GM10266 (cell line): ENCODE results near the gene COG8.

Source experiments
- DNase-seq: peaks from one replicate; pipeline ENCODE4 v3.0.0; 2012; ENCODE audit errors: extremely low spot score
- TF ChIP-seq, protein P1 (sequence below): IDR thresholded peaks from 2 replicates; pipeline ENCODE4 v1.5.1; 2012; ENCODE audit warnings: mild to moderate bottlenecking, low read depth; ENCODE audit not compliant: control insufficient read depth, insufficient read depth; ENCODE audit errors: missing control alignments

Gene COG8

DNA sequence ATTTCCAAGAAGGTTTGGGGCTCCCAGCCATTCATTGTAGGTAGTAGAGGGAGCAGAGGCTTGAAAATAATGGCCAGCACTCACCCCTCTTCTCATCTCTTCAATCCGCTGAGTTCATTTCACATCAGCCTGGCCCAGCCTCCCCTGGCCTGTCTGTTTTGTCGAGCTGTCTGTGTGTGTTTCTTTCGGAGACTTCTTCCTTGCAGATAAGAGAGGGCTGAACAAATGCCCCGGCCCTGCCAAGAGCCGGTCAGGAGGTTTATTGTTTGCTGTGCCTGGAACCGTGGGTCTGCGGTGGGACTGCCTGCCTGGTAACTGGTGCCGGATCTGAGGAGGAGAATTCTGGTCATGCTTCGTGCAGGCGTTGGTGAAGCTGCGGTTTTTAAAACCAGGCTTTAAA is 24.8 kb downstream of the COG8 start:
- no peak for DNase-seq
- TF ChIP-seq, protein P1, sequence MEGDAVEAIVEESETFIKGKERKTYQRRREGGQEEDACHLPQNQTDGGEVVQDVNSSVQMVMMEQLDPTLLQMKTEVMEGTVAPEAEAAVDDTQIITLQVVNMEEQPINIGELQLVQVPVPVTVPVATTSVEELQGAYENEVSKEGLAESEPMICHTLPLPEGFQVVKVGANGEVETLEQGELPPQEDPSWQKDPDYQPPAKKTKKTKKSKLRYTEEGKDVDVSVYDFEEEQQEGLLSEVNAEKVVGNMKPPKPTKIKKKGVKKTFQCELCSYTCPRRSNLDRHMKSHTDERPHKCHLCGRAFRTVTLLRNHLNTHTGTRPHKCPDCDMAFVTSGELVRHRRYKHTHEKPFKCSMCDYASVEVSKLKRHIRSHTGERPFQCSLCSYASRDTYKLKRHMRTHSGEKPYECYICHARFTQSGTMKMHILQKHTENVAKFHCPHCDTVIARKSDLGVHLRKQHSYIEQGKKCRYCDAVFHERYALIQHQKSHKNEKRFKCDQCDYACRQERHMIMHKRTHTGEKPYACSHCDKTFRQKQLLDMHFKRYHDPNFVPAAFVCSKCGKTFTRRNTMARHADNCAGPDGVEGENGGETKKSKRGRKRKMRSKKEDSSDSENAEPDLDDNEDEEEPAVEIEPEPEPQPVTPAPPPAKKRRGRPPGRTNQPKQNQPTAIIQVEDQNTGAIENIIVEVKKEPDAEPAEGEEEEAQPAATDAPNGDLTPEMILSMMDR: no peak

DNA sequence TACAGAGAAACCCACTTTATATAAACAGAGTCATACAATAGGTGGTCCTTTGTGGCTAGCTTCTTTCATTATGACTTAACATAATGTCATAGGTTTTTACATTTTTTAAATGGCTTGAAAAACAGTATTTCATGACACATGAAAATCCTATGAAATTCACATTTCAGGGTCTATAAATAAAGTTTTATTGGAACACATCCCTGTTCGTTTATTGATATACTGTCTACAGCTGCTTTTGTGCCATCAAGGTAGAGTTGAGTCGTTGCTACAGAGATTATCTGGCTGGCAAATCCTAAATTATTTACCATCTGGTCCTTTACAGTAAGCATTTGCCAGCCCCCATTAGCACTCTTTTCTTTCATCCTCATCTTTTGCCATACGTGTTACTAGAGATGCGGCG is 25.9 kb downstream of the COG8 start:
- TF ChIP-seq, protein P1: no peak
- no peak for DNase-seq

DNA sequence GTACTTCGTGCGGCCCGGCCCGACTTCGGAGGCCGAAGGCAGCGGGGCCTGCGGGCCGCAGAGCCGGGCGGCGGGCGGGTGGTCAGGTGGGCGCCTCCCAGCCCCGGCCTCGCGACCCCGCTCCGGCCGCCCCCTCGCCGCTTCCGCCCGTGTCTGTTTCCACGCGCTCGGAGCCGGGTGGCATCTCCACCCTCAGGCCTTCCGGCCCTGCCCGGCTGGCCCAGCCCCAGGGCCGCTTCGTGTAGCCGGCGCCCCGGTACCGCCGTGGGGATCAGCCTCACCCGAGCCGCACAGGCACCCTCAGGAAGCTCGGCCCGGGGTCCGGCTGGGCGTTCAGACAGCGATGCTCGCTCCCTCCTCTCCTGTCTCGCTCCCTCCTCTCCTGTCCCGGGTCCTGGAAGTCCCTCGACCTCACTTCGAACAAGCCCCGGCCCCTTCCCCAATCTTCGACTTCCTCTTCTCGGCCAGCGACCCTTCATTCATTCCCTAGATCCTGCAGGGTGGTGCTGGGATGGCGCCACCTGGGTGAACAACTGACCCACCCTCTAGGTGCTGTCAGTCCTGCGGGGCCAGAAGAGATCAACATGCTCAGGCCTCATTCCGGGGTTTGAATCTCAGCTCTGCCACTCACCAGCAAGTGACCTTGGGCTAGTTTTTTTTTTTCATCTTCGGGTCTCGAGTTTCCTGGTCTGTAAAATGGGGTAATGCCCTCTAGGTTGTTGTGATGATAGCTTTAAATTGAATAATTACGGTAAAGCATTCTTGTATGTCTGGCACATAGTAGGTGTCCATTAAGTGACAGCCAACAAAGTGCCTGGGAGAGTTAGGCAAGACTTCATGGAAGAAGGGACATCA is 27.6 kb downstream of the COG8 start:
- TF ChIP-seq, protein P1: no peak
- peak; percentile 63 for DNase-seq

DNA sequence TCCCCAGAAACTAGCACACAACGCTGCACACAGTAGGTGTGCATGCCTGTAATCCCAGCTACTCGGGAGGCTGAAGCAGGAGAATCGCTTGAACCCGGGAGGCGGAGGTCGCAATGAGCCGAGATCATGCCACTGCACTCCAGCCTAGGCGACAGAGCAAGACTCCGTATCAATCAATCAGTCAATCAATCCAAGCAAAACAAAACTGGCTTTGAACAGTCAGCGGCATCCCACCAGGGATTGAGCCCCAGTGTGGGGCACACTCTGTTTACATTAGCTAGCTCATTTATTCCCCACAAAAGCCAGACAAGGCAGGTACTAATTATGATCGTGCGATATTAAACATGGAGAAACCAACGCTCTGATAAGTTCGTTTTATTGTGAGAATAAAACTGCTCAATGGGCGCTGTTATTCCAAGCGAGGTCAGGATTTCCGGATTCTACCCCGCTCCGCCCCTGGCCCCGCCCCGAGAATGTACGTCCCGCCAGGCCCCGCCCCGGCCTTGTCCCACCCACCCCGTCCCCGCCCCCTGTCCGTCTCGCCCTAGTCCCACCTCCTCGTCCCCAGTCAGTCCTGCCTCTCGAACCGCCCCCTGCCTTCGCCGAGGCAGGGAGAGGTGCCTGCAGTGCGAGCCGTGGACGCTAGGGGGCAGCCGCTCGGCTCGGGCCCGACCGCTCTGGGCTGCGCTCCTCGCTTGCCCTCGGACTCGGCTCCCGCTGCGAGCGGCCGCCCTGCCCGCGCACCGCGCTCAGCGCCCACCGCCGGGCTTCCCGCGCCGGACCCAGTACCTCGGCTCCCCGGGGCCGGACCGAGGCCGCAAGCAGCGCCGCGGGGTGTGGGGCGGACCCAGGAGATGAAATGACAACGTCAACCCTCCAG is 28.5 kb downstream of the COG8 start, which contains the start of gene VPS4A:
VPS4A (plus strand) TSS at position 698 of the 880 bp plus-strand sequence; CDS start at position 860, 162 bp downstream.
- TF ChIP-seq, protein P1: peak; percentile 99
- peak; percentile 99 for DNase-seq

DNA sequence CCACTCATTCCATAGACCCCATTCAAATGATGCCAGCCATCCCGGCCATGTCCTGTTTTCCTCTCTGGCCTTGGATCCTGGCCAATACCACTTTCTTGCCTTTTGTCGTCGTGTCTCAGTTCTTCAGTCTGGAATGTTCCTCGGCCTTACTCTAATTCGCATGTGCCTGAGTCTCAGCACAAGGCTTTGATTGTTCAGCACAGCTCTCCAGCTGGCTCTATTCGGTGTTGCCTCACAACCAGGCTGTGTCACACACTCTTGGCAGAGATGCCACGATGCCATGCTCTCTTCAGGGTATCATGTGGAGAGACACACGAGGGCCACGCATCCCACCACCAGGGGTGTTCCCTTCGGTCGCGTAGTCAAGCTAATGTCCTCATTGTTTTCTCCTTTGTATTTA is 30.0 kb downstream of the COG8 start:
- no peak for DNase-seq
- TF ChIP-seq, protein P1: no peak

DNA sequence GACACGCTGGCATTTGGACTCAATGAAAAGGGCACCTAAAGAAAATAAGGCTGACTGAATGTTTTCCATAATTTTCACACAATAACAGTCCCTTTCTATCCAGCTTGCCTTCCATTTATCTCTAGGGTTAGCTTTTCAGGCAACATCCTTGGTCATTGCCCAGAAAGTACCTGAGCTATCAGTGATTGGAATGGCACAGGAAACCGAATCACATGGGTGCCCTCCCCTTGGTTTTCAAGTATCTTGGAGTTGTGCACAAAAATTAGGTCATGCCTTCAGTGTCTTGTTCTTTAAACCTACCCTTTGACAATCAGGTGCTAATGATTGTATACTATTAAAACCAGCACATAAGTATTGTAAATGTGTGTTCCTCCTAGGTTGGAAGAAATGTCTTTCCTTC is 31.5 kb downstream of the COG8 start:
- DNase-seq: no peak
- TF ChIP-seq, protein P1: no peak
